ENCODE data around the gene TUBA1A.

DNA sequence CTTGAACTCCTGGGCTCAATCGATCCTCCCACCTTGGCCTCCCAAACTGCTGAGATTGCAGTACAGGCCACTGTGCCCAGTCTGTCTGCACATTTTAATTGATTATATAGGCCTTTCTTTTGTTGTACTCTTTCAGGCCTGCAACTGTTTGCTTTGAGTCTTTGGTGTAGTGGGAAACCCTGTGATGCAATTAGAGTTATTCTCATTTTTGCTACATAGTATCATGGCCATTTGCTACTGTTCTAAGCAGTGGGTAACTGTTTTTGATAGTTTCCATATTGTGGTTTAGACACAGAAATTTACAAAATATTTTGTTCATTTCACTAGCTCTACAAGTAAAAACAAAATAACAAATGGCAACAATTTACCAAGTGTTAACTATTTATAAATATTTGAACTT is 51.4 kb downstream of the TUBA1A start:
- TF ChIP-seq CTCF (tag by site-specific recombination; IDR thresholded peaks at IDR 0.05) (no peak), ZNF530 (tag by site-specific recombination; IDR thresholded peaks at IDR 0.05; ENCODE audit: low read depth) (no peak), ZNF324 (tag by site-specific recombination; IDR thresholded peaks at IDR 0.05) (no peak), YY1 (tag by site-specific recombination; IDR thresholded peaks at IDR 0.05) (no peak), ZNF138 (tag by site-specific recombination; IDR thresholded peaks at IDR 0.05; ENCODE audit: borderline replicate concordance) (no peak), KLF7 (tag by site-specific recombination; IDR thresholded peaks at IDR 0.05; ENCODE audit: borderline replicate concordance) (no peak), ZNF302 (tag by site-specific recombination; IDR thresholded peaks at IDR 0.05; ENCODE audit: low read depth) (no peak), HOXC10 (CRISPR knock-in tag; IDR thresholded peaks at IDR 0.05) (no peak), EGR2 (tag by site-specific recombination; IDR thresholded peaks at IDR 0.05; ENCODE audit: low read depth) (no peak), ZNF610 (tag by site-specific recombination; IDR thresholded peaks at IDR 0.05; ENCODE audit: borderline replicate concordance) (no peak)
- TF ChIP-seq, protein P1, sequence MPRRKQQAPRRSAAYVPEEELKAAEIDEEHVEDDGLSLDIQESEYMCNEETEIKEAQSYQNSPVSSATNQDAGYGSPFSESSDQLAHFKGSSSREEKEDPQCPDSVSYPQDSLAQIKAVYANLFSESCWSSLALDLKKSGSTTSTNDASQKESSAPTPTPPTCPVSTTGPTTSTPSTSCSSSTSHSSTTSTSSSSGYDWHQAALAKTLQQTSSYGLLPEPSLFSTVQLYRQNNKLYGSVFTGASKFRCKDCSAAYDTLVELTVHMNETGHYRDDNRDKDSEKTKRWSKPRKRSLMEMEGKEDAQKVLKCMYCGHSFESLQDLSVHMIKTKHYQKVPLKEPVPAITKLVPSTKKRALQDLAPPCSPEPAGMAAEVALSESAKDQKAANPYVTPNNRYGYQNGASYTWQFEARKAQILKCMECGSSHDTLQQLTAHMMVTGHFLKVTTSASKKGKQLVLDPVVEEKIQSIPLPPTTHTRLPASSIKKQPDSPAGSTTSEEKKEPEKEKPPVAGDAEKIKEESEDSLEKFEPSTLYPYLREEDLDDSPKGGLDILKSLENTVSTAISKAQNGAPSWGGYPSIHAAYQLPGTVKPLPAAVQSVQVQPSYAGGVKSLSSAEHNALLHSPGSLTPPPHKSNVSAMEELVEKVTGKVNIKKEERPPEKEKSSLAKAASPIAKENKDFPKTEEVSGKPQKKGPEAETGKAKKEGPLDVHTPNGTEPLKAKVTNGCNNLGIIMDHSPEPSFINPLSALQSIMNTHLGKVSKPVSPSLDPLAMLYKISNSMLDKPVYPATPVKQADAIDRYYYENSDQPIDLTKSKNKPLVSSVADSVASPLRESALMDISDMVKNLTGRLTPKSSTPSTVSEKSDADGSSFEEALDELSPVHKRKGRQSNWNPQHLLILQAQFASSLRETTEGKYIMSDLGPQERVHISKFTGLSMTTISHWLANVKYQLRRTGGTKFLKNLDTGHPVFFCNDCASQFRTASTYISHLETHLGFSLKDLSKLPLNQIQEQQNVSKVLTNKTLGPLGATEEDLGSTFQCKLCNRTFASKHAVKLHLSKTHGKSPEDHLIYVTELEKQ (tag by site-specific recombination; IDR thresholded peaks at IDR 0.05; ENCODE audit: borderline replicate concordance) = no peak
- TF ChIP-seq, protein P2, sequence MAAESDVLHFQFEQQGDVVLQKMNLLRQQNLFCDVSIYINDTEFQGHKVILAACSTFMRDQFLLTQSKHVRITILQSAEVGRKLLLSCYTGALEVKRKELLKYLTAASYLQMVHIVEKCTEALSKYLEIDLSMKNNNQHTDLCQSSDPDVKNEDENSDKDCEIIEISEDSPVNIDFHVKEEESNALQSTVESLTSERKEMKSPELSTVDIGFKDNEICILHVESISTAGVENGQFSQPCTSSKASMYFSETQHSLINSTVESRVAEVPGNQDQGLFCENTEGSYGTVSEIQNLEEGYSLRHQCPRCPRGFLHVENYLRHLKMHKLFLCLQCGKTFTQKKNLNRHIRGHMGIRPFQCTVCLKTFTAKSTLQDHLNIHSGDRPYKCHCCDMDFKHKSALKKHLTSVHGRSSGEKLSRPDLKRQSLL (tag by site-specific recombination; IDR thresholded peaks at IDR 0.05) = no peak
